Hepatocyte (in vitro differentiated cells): ENCODE measurements around the gene LRRC46. TPM values are rescaled to one million over a fixed set of nuclear protein-coding genes. Genes with fewer than 3 reads are reported as not detected.

Experiments
- DNase-seq: peaks from one replicate; pipeline ENCODE4 v3.0.0-alpha.2; 2016; ENCODE audit warnings: low spot score
- H2AFZ ChIP-seq: fragments of 200-600 bp; sonication (generic); 2 replicates; pipeline ENCODE4 v1.6.0; 2016; ENCODE audit warnings: antibody characterized with exemption, mild to moderate bottlenecking
- H3K27ac ChIP-seq: fragments of 200-600 bp; sonication (generic); 2 replicates; pipeline ENCODE4 v1.5.1; 2016; ENCODE audit warnings: mild to moderate bottlenecking
- H3K27me3 ChIP-seq: fragments of 200-600 bp; sonication (generic); 2 replicates; pipeline ENCODE4 v1.6.1; 2016
- H3K36me3 ChIP-seq: fragments of 200-600 bp; sonication (generic); replicated peaks from 2 replicates; pipeline ENCODE4 v1.5.1; 2016; ENCODE audit warnings: low read depth; ENCODE audit not compliant: insufficient read depth
- H3K4me1 ChIP-seq: fragments of 200-600 bp; sonication (generic); 2 replicates; pipeline ENCODE4 v1.5.1; 2016; ENCODE audit warnings: mild to moderate bottlenecking, moderate library complexity; ENCODE audit not compliant: insufficient read depth
- H3K4me2 ChIP-seq: fragments of 200-600 bp; sonication (generic); 2 replicates; pipeline ENCODE4 v1.6.0; 2016
- H3K4me3 ChIP-seq: fragments of 200-600 bp; sonication (generic); 2 replicates; pipeline ENCODE4 v1.5.1; 2016; ENCODE audit warnings: mild to moderate bottlenecking
- H3K79me2 ChIP-seq: fragments of 200-600 bp; sonication (generic); 2 replicates; pipeline ENCODE4 v1.6.0; 2017; ENCODE audit warnings: mild to moderate bottlenecking
- H3K9me2 ChIP-seq: fragments of 200-600 bp; sonication (generic); replicated peaks from 2 replicates; pipeline ENCODE4 v1.6.0; 2017; ENCODE audit warnings: mild to moderate bottlenecking; ENCODE audit not compliant: insufficient read depth
- H3K9me3 ChIP-seq: fragments of 200-600 bp; sonication (generic); 2 replicates; pipeline ENCODE4 v1.5.1; 2016; ENCODE audit warnings: low read depth, mild to moderate bottlenecking
- H4K20me1 ChIP-seq: fragments of 200-600 bp; sonication (generic); 2 replicates; pipeline ENCODE4 v1.6.0; 2016; ENCODE audit warnings: mild to moderate bottlenecking; ENCODE audit not compliant: insufficient read depth, poor library complexity, severe bottlenecking
- CTCF ChIP-seq: fragments of 200-600 bp; sonication (generic); IDR thresholded peaks from 2 replicates; pipeline ENCODE4 v1.5.1; 2016; ENCODE audit warnings: antibody characterized with exemption, mild to moderate bottlenecking; ENCODE audit not compliant: poor library complexity
- EZH2 ChIP-seq: fragments of 200-600 bp; sonication (generic); IDR thresholded peaks from 2 replicates; pipeline ENCODE4 v1.6.1; 2016; ENCODE audit warnings: antibody characterized with exemption, mild to moderate bottlenecking, borderline replicate concordance
- EZH2phosphoT487 ChIP-seq: fragments of 200-600 bp; sonication (generic); IDR thresholded peaks from one replicate; pipeline ENCODE4 v1.6.1; 2018; ENCODE audit warnings: antibody characterized with exemption, mild to moderate bottlenecking, low read depth, moderate library complexity; ENCODE audit not compliant: unreplicated experiment, severe bottlenecking
- WGBS: methylation state at CpG from one replicate; pipeline ENCODE4 v1.1.6; 2016; ENCODE audit warnings: low lambda C conversion rate; ENCODE audit errors: missing lambda C conversion rate; 5-methylcytosine and 5-hydroxymethylcytosine counted together
- polyA plus RNA-seq: library from polyadenylated mRNA; unstranded; fragments of >200 nt; fragmentation: Nextera tagmentation; extraction: Ambion mirVana; gene quantifications from 2 replicates; pipeline ENCODE4 v1.2.1, GENCODE V29; 2016
- total RNA-seq: library from RNA; depleted of rRNA; stranded (reverse); fragments of >200 nt; gene quantifications from 2 replicates; pipeline ENCODE4 v1.2.3, GENCODE V29; 2014

The LRRC46 gene
- total and polyA plus RNA-seq, 2 experiments from 2014 or later: 0.83 TPM; not detected in 1

DNA sequence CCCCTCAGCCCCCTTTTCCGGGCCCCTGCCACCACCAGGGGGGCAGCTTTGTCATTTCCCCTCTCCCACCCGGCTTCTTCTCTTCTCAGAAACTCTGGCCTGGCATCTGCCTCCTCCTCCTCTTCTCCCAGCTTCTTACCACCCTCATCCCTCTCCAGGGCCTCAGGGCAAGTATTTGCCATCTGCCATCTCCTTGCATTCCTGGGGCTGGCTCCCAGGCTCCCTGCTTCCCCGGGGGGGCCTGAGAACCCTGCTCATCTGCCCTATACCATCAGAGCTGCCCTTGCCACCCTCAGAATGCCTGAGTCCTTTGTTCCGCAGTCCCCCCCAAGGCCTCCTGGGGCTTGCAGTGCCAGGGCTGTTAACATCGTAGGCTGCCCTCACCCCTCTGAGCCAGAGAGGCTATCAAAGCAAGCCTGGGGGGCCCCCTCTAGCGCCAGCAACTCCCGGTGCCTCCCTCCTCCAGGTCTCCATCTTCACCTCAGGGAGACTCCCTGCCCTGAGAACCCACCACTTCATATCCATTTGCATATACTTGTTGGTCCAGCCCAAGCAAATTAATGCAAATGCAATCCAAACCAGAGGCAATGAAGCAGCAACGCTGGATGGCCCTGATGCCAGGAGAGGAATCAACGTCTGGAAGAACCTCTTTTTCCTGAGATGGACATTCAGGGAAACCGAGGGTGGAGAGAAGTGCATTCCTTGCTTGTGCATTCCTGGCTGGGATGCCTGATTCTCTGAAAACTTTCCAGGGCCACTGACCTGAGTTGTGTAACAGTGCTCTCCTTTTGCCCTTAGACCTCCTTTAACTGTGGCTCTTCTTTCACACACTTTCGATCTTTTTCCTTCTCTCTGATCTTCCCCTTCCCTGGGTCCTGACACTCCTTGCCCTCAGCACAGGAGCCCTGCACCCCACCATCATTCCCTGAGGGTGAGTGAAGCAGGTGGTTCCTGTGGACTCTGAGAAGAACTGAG lies 43.8 kb downstream of the LRRC46 start:
- no peaks in the 10 kb centered on the region for H3K79me2 ChIP-seq
- no peaks in the 10 kb centered on the region for H3K36me3 ChIP-seq
- H3K27me3 ChIP-seq: peaks cover 37% of the 10 kb centered on the region
- DNase-seq: no peak
- no peak overlapping the region for H2AFZ ChIP-seq
- no peaks in the 10 kb centered on the region for H3K9me3 ChIP-seq
- 48% methylated on average over 11 of the region's 11 CpGs for WGBS
- no peak overlapping the region for H3K4me3 ChIP-seq
- H3K9me2 ChIP-seq: no peaks in the 10 kb centered on the region
- no peak overlapping the region for H3K27ac ChIP-seq
- no peak overlapping the region for H3K4me2 ChIP-seq
- TF ChIP-seq EZH2phosphoT487 (no peak), CTCF (no peak), EZH2 (no peak)
- H4K20me1 ChIP-seq: no peaks in the 10 kb centered on the region
- H3K4me1 ChIP-seq: peaks cover 23% of the 10 kb centered on the region

DNA sequence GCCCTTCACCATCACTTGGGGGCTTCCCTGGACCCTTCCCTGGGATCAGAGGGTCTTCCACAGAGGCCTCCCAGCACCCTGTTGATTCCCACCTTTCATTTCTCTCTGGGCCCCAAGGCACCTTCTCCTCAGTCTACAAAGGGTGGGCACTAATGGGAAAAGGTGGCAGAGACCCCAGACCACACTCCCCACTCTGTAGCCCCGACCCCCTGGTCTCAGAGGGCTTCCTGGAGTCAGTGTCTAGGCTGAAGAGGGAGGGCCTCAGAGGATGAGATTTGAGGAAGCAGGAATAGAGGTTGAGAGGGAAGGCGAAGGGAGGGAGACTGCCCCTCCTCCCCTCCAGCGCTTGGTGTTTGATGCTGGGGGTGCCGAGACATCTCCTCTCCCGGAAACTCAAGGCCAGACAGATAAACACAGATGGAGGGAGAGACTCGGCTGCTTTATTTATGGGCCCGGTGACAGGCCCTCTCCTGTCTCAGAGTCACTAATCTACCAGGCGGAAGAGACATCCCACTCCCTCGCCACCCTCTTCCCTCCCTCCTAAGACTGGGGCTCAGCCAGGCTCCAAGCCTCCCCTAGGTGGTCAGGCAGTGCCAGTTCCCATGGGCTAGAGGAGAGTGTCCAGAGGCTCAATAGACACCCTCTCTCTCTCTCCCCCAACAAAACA lies 46.0 kb downstream of the LRRC46 start:
- no peaks in the 10 kb centered on the region for H3K79me2 ChIP-seq
- peaks cover 15% of the 10 kb centered on the region for H3K27me3 ChIP-seq
- no peaks in the 10 kb centered on the region for H3K9me3 ChIP-seq
- no peaks in the 10 kb centered on the region for H4K20me1 ChIP-seq
- no peak overlapping the region for H3K4me3 ChIP-seq
- H3K4me1 ChIP-seq: peaks cover 22% of the 10 kb centered on the region
- TF ChIP-seq CTCF: no peak
- TF ChIP-seq EZH2phosphoT487: no peak
- no peak for TF ChIP-seq EZH2
- H3K27ac ChIP-seq: no peak overlapping the region
- 47% methylated on average over 9 of the region's 9 CpGs for WGBS
- H2AFZ ChIP-seq: no peak overlapping the region
- H3K9me2 ChIP-seq: no peaks in the 10 kb centered on the region
- DNase-seq: no peak
- H3K36me3 ChIP-seq: no peaks in the 10 kb centered on the region
- H3K4me2 ChIP-seq: no peak overlapping the region

DNA sequence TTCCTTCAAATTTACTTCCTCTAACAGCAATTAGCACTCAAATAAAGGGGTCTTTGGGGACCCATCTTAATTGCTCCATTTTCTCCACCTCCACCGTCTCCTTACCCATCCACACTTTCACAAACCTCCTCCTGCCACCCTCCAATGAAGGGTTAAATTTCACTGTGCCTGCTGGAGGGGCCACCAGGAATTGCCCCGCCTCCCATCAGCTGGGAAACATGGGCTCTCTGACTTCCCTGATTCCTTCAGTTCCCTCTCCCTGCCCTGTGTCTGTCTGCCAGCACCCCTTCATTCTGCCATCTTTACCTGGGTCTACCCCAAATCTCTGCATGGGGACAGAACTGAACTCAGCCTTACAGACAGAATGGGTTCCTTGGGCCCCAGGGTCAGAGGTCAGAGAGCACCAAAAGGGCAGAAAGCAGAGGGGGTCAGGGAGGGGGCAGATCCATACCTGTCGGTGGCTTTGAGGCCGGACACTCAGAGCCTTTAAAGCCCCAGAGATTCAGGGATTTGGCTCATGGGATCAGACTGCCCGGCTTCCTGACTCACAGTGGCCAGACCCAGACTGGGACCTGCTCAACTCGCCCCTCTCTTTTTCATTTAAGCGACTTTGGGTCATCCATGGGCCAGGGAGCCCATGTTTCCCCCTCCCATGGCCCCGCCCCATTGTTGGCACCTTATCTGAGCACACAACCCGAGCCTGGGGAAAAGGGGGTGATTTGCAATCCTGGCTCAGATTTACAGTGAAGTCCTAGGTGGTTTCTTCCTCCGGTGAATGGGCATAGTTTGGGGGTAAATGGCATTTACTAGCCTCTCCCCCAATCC lies 46.9 kb downstream of the LRRC46 start:
- no peaks in the 10 kb centered on the region for H3K79me2 ChIP-seq
- no peaks in the 10 kb centered on the region for H3K9me3 ChIP-seq
- no peak overlapping the region for H3K27ac ChIP-seq
- no peak for DNase-seq
- no peak for TF ChIP-seq CTCF
- no peak for TF ChIP-seq EZH2
- no peak for TF ChIP-seq EZH2phosphoT487
- H3K27me3 ChIP-seq: peaks cover 6% of the 10 kb centered on the region
- H4K20me1 ChIP-seq: no peaks in the 10 kb centered on the region
- H3K36me3 ChIP-seq: no peaks in the 10 kb centered on the region
- H3K4me2 ChIP-seq: no peak overlapping the region
- no peak overlapping the region for H2AFZ ChIP-seq
- WGBS: 52% methylated on average over 10 of the region's 10 CpGs
- no peak overlapping the region for H3K4me3 ChIP-seq
- no peaks in the 10 kb centered on the region for H3K9me2 ChIP-seq
- H3K4me1 ChIP-seq: peaks cover 23% of the 10 kb centered on the region
